HepG2 (cell line): ENCODE measurements around the gene MEI1. TPM values are rescaled to one million over a fixed set of nuclear protein-coding genes. Genes with fewer than 3 reads are reported as not detected.
A peak's percentile ranks its signal among the peaks of the same experiment; 100 is the strongest.

Source experiments
- ASH2L ChIP-seq: fragments of 300-600, 200-600 bp; sonication (generic); IDR thresholded peaks from 2 replicates; pipeline ENCODE4 v1.7.0; 2017; ENCODE audit warnings: low read depth, mild to moderate bottlenecking, moderate library complexity, mixed read lengths, low read length; ENCODE audit not compliant: insufficient read length
- ATRX ChIP-seq: sonication (generic); formaldehyde crosslinking; IDR thresholded peaks from 2 replicates; pipeline ENCODE4 v1.4.0; 2020; ENCODE audit warnings: missing genetic modification reagents, borderline replicate concordance
- ETV5 ChIP-seq: IDR thresholded peaks from 2 replicates; pipeline ENCODE4 v1.6.1; 2018; ENCODE audit warnings: missing biosample characterization, missing genetic modification reagents, inconsistent platforms, borderline replicate concordance
- MAFG ChIP-seq: sonication (generic); formaldehyde crosslinking; IDR thresholded peaks from 2 replicates; pipeline ENCODE4 v1.5.1; 2020; ENCODE audit warnings: mild to moderate bottlenecking, missing genetic modification reagents
- NFYC ChIP-seq: IDR thresholded peaks from 2 replicates; pipeline ENCODE4 v1.6.1; 2016; ENCODE audit warnings: missing genetic modification reagents, missing compliant biosample characterization
- RFX5 ChIP-seq: IDR thresholded peaks from 2 replicates; pipeline ENCODE4 v1.6.1; 2011; ENCODE audit warnings: low read depth, low read length, improper control_type of control experiment
- TBP ChIP-seq: sonication (generic); formaldehyde crosslinking; IDR thresholded peaks from 2 replicates; pipeline ENCODE4 v1.5.0; 2020; ENCODE audit warnings: missing genetic modification reagents
- TCF7 ChIP-seq: sonication (generic); IDR thresholded peaks from 2 replicates; pipeline ENCODE4 v1.6.1; 2016; ENCODE audit warnings: antibody characterized with exemption, low read depth
- XRCC5 ChIP-seq: fragments of 200-400 bp; formaldehyde crosslinking; optimal IDR thresholded peaks from 2 replicates; pipeline ENCODE3; 2017; ENCODE audit warnings: mild to moderate bottlenecking, low read length
- ZBTB1 ChIP-seq: sonication (generic); formaldehyde crosslinking; IDR thresholded peaks from 2 replicates; pipeline ENCODE4 v1.4.0; 2020; ENCODE audit warnings: missing genetic modification reagents, borderline replicate concordance
- ZBTB7B ChIP-seq: sonication (generic); formaldehyde crosslinking; IDR thresholded peaks from 2 replicates; pipeline ENCODE4 v1.4.0; 2020; ENCODE audit warnings: missing genetic modification reagents
- ZNF343 ChIP-seq: sonication (generic); formaldehyde crosslinking; IDR thresholded peaks from 2 replicates; pipeline ENCODE4 v1.4.0; 2020; ENCODE audit warnings: mild to moderate bottlenecking, missing genetic modification reagents
- ZNF891 ChIP-seq: sonication (generic); formaldehyde crosslinking; IDR thresholded peaks from 2 replicates; pipeline ENCODE4 v1.5.0; 2020; ENCODE audit warnings: mild to moderate bottlenecking, missing genetic modification reagents
- polyA plus RNA-seq, 8 experiments: library from polyadenylated mRNA; depleted of rRNA in 3 of 8; stranded (reverse) in 7 of 8; unstranded in 1 of 8; fragments of >200 nt; fragmentation: Illumina TruSeq in 4 of 8; extraction: Trizol in 4 of 8; gene quantifications; 2 replicates each; pipeline versions ENCODE4 v1.2.1 to v1.2.3, GENCODE V29; 2011 to 2016; ENCODE audit warnings: low read depth in 4 of 8, missing spikeins in 1 of 8, mixed read lengths in 1 of 8; ENCODE audit not compliant: insufficient read depth in 1 of 8
- total RNA-seq, 5 experiments: library from RNA; depleted of rRNA; stranded (reverse); fragments of >200 nt; fragmentation: Illumina TruSeq; extraction: Trizol; gene quantifications; 2 replicates each; pipeline ENCODE4 v1.2.3, GENCODE V29; 2016; ENCODE audit warnings: low read depth in 1 of 5
- TF ChIP-seq, protein P1 (sequence below): sonication (generic); formaldehyde crosslinking; IDR thresholded peaks from 2 replicates; pipeline ENCODE4 v1.4.0; 2020; ENCODE audit warnings: missing genetic modification reagents
- TF ChIP-seq, protein P2 (sequence below): sonication (generic); formaldehyde crosslinking; IDR thresholded peaks from 2 replicates; pipeline ENCODE4 v1.4.0; 2020; ENCODE audit warnings: missing genetic modification reagents
- TF ChIP-seq, protein P3 (sequence below): sonication (generic); formaldehyde crosslinking; IDR thresholded peaks from 2 replicates; pipeline ENCODE4 v1.9.0; 2022; ENCODE audit warnings: low read depth, missing genetic modification reagents
- TF ChIP-seq, protein P4 (sequence below): sonication (generic); formaldehyde crosslinking; IDR thresholded peaks from 2 replicates; pipeline ENCODE4 v1.4.0; 2020; ENCODE audit warnings: missing genetic modification reagents
- TF ChIP-seq, protein P5 (sequence below): sonication (generic); formaldehyde crosslinking; IDR thresholded peaks from 2 replicates; pipeline ENCODE4 v1.8.1; 2022; ENCODE audit warnings: low read depth, mild to moderate bottlenecking, missing genetic modification reagents

Gene MEI1
- total and polyA plus RNA-seq, 2 of the 13 experiments (the other 11 are each of a cell fraction or from before 2014, with no cell fraction given): 0.75 to 1.9 TPM

DNA sequence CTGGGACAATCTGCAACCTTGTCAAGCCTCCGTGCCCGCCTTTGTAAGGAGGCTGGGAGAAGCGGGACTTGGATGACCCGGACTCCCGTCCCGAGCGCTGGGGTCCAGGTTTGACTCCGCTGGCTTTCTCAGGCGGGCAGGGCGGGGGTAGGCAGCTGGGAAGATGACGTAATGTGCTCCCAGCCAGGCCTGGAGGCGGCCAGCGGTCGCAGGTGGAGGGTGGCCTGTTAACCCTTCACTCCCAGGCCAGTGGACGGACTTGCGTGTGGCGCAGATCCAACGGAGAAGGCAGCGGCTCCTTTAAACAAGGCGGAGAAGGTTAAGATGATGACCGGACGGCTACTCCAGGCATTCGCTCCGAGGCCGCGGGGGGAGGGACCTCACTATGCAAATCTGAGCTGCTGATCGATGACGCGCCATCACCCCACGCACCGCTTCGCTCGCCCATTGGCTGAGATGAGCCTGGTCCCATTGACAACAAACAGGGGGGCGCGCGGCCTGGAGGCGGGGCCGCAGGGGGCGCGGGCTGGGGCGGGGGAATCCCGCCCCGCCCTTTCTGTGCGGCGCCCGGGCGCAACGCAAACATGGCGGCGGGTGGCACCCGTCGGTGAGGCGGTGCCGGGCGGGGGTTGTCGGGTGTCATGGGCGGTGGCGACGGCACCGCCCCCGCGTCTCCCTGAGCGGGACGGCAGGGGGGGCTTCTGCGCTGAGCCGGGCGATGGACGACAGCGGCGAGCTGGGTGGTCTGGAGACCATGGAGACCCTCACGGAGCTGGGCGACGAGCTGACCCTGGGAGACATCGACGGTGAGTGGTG, 133.5 kb downstream of the MEI1 start, which contains the start of gene SREBF2 (continued):
- TF ChIP-seq, protein P1, sequence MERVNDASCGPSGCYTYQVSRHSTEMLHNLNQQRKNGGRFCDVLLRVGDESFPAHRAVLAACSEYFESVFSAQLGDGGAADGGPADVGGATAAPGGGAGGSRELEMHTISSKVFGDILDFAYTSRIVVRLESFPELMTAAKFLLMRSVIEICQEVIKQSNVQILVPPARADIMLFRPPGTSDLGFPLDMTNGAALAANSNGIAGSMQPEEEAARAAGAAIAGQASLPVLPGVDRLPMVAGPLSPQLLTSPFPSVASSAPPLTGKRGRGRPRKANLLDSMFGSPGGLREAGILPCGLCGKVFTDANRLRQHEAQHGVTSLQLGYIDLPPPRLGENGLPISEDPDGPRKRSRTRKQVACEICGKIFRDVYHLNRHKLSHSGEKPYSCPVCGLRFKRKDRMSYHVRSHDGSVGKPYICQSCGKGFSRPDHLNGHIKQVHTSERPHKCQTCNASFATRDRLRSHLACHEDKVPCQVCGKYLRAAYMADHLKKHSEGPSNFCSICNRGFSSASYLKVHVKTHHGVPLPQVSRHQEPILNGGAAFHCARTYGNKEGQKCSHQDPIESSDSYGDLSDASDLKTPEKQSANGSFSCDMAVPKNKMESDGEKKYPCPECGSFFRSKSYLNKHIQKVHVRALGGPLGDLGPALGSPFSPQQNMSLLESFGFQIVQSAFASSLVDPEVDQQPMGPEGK (CRISPR knock-in tag): peak; percentile 77
- TF ChIP-seq ZNF891 (CRISPR knock-in tag): peak; percentile 55
- no peak for TF ChIP-seq TCF7
- TF ChIP-seq ZBTB1 (CRISPR knock-in tag): no peak
- peak; percentile 88 for TF ChIP-seq NFYC (CRISPR knock-in tag)
- TF ChIP-seq, protein P2, sequence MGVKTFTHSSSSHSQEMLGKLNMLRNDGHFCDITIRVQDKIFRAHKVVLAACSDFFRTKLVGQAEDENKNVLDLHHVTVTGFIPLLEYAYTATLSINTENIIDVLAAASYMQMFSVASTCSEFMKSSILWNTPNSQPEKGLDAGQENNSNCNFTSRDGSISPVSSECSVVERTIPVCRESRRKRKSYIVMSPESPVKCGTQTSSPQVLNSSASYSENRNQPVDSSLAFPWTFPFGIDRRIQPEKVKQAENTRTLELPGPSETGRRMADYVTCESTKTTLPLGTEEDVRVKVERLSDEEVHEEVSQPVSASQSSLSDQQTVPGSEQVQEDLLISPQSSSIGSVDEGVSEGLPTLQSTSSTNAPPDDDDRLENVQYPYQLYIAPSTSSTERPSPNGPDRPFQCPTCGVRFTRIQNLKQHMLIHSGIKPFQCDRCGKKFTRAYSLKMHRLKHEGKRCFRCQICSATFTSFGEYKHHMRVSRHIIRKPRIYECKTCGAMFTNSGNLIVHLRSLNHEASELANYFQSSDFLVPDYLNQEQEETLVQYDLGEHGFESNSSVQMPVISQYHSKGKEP (CRISPR knock-in tag): no peak
- peak; percentile 37; the same call in 1 of the 2 replicates for TF ChIP-seq ZBTB7B
- no peak for TF ChIP-seq RFX5
- TF ChIP-seq ETV5 (CRISPR knock-in tag): 0 out of 2 replicates have a peak, but pooled peaks have one; percentile 2
- peak; percentile 79 for TF ChIP-seq XRCC5
- 0 out of 2 replicates have a peak, but pooled peaks have one; percentile 49 for TF ChIP-seq TBP (CRISPR knock-in tag)
- no peak; the same call in none of the 2 replicates for TF ChIP-seq ZNF343 (CRISPR knock-in tag)
- TF ChIP-seq, protein P3, sequence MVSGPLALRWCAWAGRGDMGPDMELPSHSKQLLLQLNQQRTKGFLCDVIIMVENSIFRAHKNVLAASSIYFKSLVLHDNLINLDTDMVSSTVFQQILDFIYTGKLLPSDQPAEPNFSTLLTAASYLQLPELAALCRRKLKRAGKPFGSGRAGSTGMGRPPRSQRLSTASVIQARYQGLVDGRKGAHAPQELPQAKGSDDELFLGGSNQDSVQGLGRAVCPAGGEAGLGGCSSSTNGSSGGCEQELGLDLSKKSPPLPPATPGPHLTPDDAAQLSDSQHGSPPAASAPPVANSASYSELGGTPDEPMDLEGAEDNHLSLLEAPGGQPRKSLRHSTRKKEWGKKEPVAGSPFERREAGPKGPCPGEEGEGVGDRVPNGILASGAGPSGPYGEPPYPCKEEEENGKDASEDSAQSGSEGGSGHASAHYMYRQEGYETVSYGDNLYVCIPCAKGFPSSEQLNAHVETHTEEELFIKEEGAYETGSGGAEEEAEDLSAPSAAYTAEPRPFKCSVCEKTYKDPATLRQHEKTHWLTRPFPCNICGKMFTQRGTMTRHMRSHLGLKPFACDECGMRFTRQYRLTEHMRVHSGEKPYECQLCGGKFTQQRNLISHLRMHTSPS (CRISPR knock-in tag): peak; percentile 84
- no peak for TF ChIP-seq MAFG (CRISPR knock-in tag)
- TF ChIP-seq, protein P4, sequence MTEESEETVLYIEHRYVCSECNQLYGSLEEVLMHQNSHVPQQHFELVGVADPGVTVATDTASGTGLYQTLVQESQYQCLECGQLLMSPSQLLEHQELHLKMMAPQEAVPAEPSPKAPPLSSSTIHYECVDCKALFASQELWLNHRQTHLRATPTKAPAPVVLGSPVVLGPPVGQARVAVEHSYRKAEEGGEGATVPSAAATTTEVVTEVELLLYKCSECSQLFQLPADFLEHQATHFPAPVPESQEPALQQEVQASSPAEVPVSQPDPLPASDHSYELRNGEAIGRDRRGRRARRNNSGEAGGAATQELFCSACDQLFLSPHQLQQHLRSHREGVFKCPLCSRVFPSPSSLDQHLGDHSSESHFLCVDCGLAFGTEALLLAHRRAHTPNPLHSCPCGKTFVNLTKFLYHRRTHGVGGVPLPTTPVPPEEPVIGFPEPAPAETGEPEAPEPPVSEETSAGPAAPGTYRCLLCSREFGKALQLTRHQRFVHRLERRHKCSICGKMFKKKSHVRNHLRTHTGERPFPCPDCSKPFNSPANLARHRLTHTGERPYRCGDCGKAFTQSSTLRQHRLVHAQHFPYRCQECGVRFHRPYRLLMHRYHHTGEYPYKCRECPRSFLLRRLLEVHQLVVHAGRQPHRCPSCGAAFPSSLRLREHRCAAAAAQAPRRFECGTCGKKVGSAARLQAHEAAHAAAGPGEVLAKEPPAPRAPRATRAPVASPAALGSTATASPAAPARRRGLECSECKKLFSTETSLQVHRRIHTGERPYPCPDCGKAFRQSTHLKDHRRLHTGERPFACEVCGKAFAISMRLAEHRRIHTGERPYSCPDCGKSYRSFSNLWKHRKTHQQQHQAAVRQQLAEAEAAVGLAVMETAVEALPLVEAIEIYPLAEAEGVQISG (CRISPR knock-in tag): peak; percentile 68; the same call in 1 of the 2 replicates
- no peak for TF ChIP-seq ATRX (CRISPR knock-in tag)
- TF ChIP-seq, protein P5, sequence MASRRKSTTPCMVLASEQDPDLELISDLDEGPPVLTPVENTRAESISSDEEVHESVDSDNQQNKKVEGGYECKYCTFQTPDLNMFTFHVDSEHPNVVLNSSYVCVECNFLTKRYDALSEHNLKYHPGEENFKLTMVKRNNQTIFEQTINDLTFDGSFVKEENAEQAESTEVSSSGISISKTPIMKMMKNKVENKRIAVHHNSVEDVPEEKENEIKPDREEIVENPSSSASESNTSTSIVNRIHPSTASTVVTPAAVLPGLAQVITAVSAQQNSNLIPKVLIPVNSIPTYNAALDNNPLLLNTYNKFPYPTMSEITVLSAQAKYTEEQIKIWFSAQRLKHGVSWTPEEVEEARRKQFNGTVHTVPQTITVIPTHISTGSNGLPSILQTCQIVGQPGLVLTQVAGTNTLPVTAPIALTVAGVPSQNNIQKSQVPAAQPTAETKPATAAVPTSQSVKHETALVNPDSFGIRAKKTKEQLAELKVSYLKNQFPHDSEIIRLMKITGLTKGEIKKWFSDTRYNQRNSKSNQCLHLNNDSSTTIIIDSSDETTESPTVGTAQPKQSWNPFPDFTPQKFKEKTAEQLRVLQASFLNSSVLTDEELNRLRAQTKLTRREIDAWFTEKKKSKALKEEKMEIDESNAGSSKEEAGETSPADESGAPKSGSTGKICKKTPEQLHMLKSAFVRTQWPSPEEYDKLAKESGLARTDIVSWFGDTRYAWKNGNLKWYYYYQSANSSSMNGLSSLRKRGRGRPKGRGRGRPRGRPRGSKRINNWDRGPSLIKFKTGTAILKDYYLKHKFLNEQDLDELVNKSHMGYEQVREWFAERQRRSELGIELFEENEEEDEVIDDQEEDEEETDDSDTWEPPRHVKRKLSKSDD (CRISPR knock-in tag): no peak
- TF ChIP-seq ASH2L: peak; percentile 11
